ENCODE data around the gene CLSTN1. TPM values are rescaled to one million over a fixed set of nuclear protein-coding genes. Genes with fewer than 3 reads are reported as not detected.

CLSTN1 gene
- total and polyA plus RNA-seq, 2 of the 8 experiments (the other 6 are each of a cell fraction or from before 2014, with no cell fraction given): 34.2 to 97.4 TPM

DNA sequence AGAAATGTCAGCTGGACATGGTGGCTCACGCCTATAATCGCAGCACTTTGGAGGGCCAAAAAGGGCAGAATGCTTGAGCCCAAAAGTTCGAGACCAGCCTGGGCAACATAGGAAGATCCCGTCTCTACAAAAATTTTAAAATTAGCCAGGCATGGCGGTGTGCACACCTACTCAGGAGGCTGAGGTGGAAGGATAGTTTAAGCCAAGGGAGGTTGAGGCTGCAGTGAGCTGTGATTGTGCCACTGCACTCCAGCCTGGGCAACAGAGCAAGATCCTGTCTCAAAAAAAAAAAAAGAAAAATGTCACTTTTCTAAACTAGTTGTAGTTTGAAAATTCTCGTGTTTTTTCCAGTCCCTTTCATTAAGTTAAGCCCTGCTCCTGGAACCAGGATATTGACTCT lies 9.1 kb downstream of the CLSTN1 start:
- DNase-seq (ENCODE audit: low read depth in 1 of 2, low spot score in 2 of 2) (no peak), FAIRE-seq (no peak)
- H4K20me1 ChIP-seq (replicated peaks in 1 of 2; ENCODE audit: control insufficient read depth in 1 of 2, insufficient read depth in 2 of 2, low read length in 2 of 2): peaks cover 2 to 3% of the 10 kb centered on the region in 2 experiments
- H4K8ac ChIP-seq (ENCODE audit: extremely low read depth, insufficient read depth, low read length): no peak overlapping the region
- no peak overlapping the region for H3K14ac ChIP-seq (ENCODE audit: insufficient read length)
- POLR2A ChIA-PET (ENCODE audit: partially characterized antibody): interaction anchor here (1.0 to 1.3 kb wide), 2 partner anchors 8 to 25 kb away, joined by 3 read pairs; no protein-coding TSS in a partner anchor
- H3K4me3 ChIP-seq (ENCODE audit: extremely low read depth in 1 of 4, insufficient read depth in 2 of 4, low read depth in 3 of 4, low read length in 4 of 4): no peak overlapping the region
- H3K9me3 ChIP-seq (ENCODE audit: insufficient read depth in 2 of 2, low read depth in 1 of 2, low read length in 1 of 2): no peaks in the 10 kb centered on the region
- no peak overlapping the region for H2BK20ac ChIP-seq (ENCODE audit: low read length)
- H2AFZ ChIP-seq (ENCODE audit: low read length): no peak overlapping the region
- no peak overlapping the region for H3K23ac ChIP-seq (ENCODE audit: insufficient read length)
- peaks cover 21 to 94% of the 10 kb centered on the region in 2 experiments for H3K79me2 ChIP-seq (ENCODE audit: control insufficient read depth in 1 of 2, insufficient read depth in 2 of 2, low read length in 2 of 2)
- H3K79me1 ChIP-seq (ENCODE audit: low read depth, low read length): no peaks in the 10 kb centered on the region; the same call in 1 of the 2 replicates
- no peaks in the 10 kb centered on the region for H3K36me3 ChIP-seq (ENCODE audit: control insufficient read depth in 2 of 4, insufficient read depth in 4 of 4, low read length in 3 of 4)
- H2BK12ac ChIP-seq (ENCODE audit: low read depth, low read length): no peak overlapping the region
- H3K4me1 ChIP-seq (replicated peaks in 1 of 4; ENCODE audit: control insufficient read depth in 3 of 4, insufficient read depth in 4 of 4, low read length in 3 of 4): peaks cover 0 to 7% (median under 1%) of the 10 kb centered on the region in 4 experiments; a peak in 1 of 7 replicates
- no peak overlapping the region for H2BK5ac ChIP-seq (ENCODE audit: low read depth, low read length)
- no peak overlapping the region for H3K56ac ChIP-seq (replicated peaks; ENCODE audit: insufficient read length, low read depth, low read length)
- H3K18ac ChIP-seq (ENCODE audit: extremely low read depth, low read length): no peak overlapping the region
- no peak overlapping the region for H2AK5ac ChIP-seq (ENCODE audit: low read depth, low read length)
- no peak overlapping the region for H3K4ac ChIP-seq (replicated peaks; ENCODE audit: insufficient read length, low read depth, low read length)
- H4K91ac ChIP-seq (replicated peaks; ENCODE audit: insufficient read length, low read length): no peak overlapping the region
- no peak overlapping the region for H3K9ac ChIP-seq (replicated peaks in 1 of 4; ENCODE audit: extremely low read depth in 1 of 4, low read depth in 3 of 4, low read length in 3 of 4)
- WGBS, 2 experiments (ENCODE audit: extremely low coverage in 1 of 2, insufficient coverage in 1 of 2, insufficient read length in 1 of 2, insufficient replicate concordance in 2 of 2, low coverage in 1 of 2, low lambda C conversion rate in 2 of 2, missing lambda C conversion rate in 1 of 2): 87% methylated on average over 6 of the region's 6 CpGs; no CpG with 5 or more reads in 1 of the 2 experiments
- no peaks in the 10 kb centered on the region for H3K27me3 ChIP-seq (replicated peaks in 1 of 4; ENCODE audit: control insufficient read depth in 3 of 4, extremely low read depth in 1 of 4, insufficient read depth in 3 of 4, low read length in 3 of 4)
- H3K23me2 ChIP-seq (ENCODE audit: low read depth, low read length): peaks cover 2% of the 10 kb centered on the region; the same call in 1 of the 2 replicates
- H2BK120ac ChIP-seq (replicated peaks; ENCODE audit: low read depth, low read length): no peak overlapping the region
- no peak overlapping the region for H3K4me2 ChIP-seq (ENCODE audit: insufficient read depth in 1 of 2, low read depth in 2 of 2, low read length in 2 of 2)
- H3K27ac ChIP-seq (ENCODE audit: low read depth, low read length): no peak overlapping the region
- H4K5ac ChIP-seq (ENCODE audit: insufficient read length, low read depth, low read length): no peak overlapping the region
- TF ChIP-seq KDM1A (IDR thresholded peaks at IDR 0.05; ENCODE audit: borderline replicate concordance, low read length) (no peak), POLR2AphosphoS5 (IDR thresholded peaks at IDR 0.05; ENCODE audit: low read depth, low read length) (no peak), CBX8 (IDR thresholded peaks at IDR 0.05; ENCODE audit: borderline replicate concordance, low read depth, low read length) (no peak), GABPA (IDR thresholded peaks at IDR 0.05; ENCODE audit: borderline replicate concordance, insufficient read depth, low read length) (no peak), SIN3A (conservative IDR thresholded peaks at IDR 0.05 in 1 of 2, IDR thresholded peaks at IDR 0.05 in 1 of 2; ENCODE audit: low read depth in 1 of 2, low read length in 2 of 2) (no peak), RAD21 (IDR thresholded peaks at IDR 0.05 in 1 of 2, conservative IDR thresholded peaks at IDR 0.05 in 1 of 2; ENCODE audit: low read depth in 2 of 2, low read length in 2 of 2) (no peak), SUZ12 (IDR thresholded peaks at IDR 0.05; ENCODE audit: low read length) (no peak), RNF2 (IDR thresholded peaks at IDR 0.05; ENCODE audit: borderline replicate concordance, low read depth, low read length, missing control alignments, poor library complexity, severe bottlenecking) (no peak)
- TF ChIP-seq, protein P1, sequence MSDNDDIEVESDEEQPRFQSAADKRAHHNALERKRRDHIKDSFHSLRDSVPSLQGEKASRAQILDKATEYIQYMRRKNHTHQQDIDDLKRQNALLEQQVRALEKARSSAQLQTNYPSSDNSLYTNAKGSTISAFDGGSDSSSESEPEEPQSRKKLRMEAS (IDR thresholded peaks at IDR 0.05): no peak
- CTCF ChIA-PET (ENCODE audit: partially characterized antibody): interaction anchor here (0.6 to 7.1 kb wide), 2 partner anchors 30 to 223 kb away, joined by 3 to 45 read pairs; no protein-coding TSS in a partner anchor
- no peak overlapping the region for H2BK15ac ChIP-seq (ENCODE audit: low read length)

Data from H1 (cell line).